Stimulated activated CD8-positive, alpha-beta memory T cell treated with anti-CD3 and anti-CD28 coated beads, Interleukin-12 subunit alpha, Interleukin-12 subunit beta, amount 100 ng/mL, for 24 hours (primary cell): ENCODE results near the gene GID8.

Experiments
- DNase-seq: peaks from one replicate; pipeline ENCODE4 v3.0.0-alpha.2; 2020; ENCODE audit errors: extremely low read depth

GID8 gene

DNA sequence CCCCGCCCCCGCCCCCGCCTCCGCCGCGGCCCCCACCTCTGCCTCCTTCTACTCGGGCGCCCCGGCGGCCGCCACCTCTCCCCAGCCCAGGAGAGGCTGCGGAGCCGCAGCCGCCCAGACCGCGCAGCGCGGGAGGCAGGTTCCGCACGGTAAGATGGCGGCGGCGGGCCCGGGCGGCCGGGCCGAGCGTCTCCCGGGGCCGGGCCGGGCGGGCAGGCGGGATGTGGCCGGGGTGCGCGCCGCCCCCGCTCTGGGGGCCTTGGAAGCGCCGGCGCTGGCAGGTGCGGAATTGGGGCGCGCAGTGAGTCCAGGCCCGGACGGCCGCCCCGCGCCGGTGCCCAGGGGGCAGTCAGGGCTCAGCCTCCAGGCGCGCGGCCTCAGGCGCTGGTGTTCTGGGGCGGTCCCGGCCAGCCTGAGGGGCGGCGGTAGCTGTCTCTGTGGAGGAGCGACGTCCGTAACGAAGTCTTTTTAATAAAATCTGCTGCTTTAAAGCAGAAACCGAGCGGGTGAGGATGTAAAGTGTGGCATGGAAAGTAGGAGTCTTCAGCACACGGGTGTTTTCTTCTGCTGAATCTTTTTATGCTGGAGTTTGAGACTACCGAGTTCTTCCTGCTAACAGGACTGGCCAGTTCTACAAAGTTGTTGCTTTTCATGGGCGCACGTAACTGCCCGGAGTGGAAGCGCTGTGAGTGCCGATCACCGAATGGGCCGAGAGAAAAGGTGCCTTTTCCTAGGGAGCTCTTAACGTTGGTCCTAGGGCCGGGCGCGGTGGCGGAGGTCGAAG, at the start of gene GID8:
GID8 (plus strand) TSS at position 43 of the 784 bp plus-strand sequence. CDS start 3,356 bp downstream, outside the sequence.
- DNase-seq, result no peak

- no peak for DNase-seq
These were observed 49.5 kb upstream of the GID8 start for GRCh38 chr20:62888406-62888805.

GRCh38 chr20:62888910-62889309, 49.0 kb upstream of the GID8 start:
- DNase-seq, result no peak

DNA sequence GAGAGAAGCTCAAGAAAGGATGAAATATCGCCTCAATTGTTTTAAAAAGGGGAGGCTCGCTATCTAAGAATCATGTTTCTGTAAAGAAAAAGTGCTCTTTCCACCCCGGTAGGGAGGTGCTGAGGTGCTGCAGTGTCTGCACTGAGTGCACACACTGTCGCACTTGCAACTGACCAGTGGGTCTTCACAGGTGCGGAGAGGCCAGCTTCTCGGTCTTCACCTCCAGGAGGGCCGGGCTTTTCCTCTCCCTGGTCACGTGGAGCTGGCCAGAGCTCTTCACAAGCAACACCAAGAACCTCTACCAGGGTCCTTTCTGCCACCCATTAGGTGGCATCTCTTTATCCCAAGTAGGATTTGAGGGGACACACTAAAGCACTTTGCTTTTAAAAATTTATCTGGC, 48.5 kb upstream of the GID8 start:
- DNase-seq, result no peak

DNA sequence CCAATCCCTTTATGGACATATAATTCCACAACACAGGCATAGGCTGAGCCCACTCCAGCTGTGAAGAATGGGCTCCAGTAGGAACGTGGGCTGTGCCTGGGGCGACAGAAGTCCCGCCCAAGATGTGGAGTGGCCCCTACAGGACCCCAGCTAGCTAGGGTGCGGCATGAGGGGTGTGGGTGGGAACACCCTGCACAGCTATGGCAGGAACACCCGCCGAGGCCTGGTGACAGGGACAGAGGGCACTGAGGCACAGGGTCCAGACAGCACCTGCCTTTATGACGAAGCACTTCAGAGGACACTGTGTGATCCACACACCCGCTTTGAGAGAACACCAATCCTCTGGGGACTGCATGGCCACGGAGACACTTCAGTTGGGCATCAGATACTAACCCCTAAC, 48.1 kb upstream of the GID8 start:
- DNase-seq, result no peak

GRCh38 chr20:62890444-62890843, 47.5 kb upstream of the GID8 start:
- no peak for DNase-seq

DNA sequence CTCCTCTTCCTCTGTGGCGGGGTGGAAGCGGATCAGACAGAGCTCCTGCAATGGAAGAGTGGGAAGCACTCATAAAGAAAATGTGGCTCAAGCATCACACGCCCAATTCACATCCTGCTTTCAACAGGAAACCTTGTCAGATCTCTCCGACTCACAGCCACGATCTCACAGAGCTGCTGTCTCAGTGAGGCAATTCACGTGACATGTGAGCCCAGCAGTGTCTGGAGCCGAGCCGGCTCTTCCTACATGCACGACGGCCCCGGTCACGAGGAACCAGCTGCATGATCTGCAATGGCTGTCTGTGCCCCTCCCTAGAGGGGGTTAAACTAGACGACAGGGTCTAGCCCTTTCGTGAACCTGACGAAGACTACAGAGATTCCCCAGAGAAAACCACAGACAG, 46.8 kb upstream of the GID8 start:
- DNase-seq, result no peak

DNA sequence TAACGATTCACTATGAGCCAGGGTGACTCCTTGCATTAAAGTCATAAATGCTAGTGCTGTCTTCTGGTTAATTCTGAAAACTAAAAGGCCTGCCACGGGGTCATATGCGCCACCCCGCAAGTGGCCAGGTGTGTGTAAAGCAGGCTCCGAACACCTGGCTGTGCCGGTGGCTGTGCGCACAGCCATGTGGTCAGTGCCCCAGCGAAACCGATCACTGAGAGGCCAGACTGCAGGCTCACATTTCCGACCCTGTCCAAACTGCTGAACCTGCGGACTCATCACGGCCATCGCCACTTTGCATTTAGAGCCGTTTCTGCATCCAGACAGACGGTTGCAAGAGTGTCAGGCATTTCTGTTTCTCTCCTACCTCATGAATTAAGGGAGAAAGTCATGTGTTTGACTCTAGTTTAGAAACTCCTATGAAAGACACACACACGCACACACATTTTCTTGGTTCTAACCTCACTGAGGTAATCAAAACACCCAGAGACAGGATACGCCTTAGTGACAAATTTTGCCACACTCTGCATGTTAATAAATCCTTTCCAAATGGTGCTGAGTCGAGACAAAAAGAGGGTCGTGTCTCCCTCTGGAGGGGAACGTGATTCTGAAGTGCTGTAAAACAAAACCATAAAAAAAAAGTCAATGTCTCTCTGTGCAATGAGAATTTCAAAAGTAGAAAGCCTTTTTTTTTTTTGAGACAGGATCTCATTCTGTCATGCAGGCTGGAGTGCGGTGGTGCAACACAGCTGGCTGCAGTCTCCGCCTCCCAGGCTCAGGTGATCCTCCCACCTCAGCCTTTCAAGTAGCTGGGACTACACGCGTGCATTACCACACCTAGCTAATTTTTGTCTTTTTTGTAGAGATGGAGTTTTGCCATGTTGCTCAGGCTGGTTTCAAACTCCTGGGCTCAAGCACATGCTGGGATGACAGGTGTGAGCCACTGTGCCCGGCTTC, 45.3 kb upstream of the GID8 start:
- no peak for DNase-seq

DNA sequence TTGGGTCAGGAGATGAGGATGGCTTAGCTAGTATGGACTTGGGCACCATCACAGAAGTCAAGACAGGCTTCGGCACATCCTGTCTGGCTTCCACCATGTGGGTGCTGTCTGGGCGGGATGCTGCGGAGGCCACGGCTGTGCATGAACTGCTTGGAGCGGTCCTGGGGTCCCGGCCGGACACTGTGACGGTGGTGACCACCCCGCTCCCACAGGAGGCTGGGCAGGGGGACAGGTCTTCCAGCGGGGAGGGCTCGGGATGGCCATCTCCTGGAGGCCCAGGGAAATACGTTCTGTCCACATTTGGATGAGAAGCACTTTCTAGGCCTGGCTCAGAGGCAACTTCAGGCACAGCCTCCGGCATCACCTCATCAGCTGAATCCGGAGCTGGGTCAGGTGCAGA, 44.2 kb upstream of the GID8 start:
- DNase-seq, result no peak

GRCh38 chr20:62894261-62894660, 43.7 kb upstream of the GID8 start:
- DNase-seq, result no peak

GRCh38 chr20:62895539-62895938, 42.4 kb upstream of the GID8 start:
- no peak for DNase-seq

DNA sequence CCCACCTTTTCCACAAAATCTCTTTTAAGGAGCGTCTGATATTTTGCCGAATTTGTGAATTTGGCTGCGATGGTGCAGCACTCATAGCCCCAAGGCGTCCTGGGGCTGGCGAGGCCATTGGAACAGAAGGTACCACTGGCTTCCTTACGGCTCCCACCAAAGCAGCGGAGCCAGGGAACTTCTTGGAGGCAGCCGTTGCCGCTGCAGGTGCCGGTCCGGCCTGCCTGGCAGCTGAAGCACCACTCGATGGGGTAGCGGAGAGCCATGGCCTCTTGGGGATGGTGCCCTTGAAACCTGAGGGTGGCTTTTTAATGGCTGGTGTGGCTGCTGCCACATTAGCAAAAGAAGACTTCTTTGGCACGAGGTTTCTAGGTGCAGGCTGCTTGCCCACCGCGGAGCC, 41.4 kb upstream of the GID8 start:
- no peak for DNase-seq

DNA sequence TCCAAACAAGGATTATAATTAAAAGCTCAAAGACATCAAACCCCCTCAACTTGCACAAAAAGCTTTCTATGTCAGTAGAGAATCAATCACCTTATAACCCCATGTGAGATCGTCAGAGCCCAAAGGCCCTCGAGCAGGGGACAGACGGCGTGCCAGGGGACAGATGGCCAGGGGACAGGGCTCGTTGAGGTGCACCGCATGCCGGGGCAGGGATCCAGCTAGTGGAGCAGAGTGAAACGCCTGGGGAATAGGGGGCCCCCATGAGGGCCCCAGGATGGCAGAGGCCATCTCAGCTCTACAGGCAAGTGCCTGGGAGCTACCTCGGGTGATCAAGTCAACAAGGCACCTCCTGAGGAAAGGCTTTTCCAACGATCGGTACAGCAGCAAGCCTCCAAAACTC, 40.3 kb upstream of the GID8 start:
- no peak for DNase-seq

GRCh38 chr20:62898093-62898964, 39.6 kb upstream of the GID8 start:
- no peak for DNase-seq

GRCh38 chr20:62898970-62899632, 38.8 kb upstream of the GID8 start:
- no peak for DNase-seq

- DNase-seq, result no peak
These were observed 38.3 kb upstream of the GID8 start for GRCh38 chr20:62899633-62900051.

DNA sequence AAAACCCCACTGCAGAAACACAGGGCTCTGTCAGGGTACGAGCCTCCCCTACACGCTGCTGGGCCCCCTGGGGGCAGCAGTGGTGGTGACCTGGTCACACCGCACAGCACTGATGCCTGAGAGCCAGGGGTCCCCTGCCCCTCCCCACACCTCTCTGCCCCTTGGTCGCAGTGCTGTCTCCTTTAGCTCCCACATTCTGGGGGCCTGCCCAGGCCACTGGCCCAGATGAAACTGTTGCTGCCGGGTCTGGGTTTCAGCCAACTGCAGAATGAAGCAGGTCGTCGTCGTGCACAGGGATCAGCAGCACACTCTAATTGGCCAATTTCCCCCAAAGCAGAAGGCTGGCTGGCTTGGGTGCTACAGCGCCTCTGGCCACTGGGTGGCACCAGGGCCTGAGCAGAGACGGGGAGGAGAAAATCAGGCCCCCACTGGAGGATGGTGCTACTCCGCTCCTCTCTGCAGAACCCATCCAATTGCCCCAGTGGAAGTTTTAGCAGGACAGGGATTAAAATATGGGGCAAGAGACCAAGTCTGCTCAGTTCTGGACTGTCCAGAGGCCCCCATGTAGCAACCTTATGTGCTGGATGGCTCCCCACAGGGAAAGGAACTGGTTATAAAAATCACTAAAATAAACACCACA, 37.8 kb upstream of the GID8 start:
- no peak for DNase-seq

DNA sequence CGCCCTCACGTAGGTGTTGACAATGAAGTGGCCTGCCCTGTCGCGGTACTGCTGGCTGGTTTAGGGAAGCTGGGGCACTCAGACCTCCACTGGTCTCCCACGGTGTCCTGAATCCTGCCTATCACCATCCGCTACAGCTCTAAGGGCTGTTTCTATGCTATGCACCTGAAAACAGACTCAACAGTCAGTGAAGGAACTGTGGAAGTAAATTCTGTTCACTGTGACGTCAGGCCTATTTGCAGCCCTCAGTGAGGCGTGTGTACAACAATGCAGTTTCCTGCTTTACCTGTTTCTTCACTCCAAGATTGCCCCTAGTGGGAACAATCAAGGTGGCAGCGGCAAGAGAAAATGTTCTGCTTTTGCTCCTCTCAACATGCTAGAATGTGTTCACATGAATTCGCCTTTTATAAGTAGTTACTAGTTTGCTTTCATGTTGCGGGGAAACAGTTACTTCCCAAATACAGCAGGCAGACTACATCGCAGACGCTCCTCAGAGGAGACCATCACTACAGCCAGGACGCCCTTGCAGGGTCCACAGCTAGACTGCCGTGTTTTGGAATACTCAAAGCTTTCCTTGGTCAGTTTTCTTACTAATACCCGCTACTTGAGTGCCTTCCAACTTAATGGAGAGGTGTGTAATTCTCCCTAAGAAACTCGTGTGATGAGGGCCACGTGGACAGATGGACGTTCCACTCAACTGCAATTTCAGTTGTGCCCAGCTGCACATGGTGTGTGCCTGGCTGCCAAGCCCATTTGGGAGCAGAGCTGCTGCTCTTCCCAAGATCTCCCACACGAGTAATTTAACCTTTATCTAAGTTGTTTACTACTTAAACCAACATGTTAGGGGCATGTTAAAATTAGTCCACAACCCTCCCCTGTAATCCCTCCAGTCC, 37.0 kb upstream of the GID8 start:
- DNase-seq, result no peak

DNA sequence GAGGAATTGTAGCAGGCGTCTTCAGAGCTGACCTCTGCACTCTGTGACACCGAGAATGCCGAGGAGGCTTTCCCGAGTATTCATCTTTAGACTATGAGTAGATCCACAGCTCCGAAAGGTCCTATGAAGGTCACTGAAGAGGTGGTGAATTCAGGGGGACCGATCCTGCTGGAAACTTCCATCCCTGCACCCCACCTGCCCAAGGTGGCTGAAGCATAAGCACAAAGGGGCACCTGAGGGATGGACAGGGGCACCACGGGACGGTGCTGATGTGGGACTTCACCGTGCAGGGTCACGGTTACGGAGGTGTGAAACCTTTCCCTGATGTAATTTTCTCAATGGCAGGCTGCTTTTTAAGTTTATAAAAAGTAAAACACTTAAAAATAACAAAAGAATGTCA, 36.1 kb upstream of the GID8 start:
- DNase-seq, result no peak
